Natural killer cell (primary cell): Measurements from ENCODE around the gene GALNT16. TPM values are rescaled to one million over a fixed set of nuclear protein-coding genes. Genes with fewer than 3 reads are reported as not detected.
"Not testable (repeated sequence)": the region's sequence is repeated elsewhere in the genome, so short reads cannot be mapped to it uniquely, and the experiment has no call there.

ENCODE experiments used
- ATAC-seq, 3 donors: fragments of 150-1000 bp in 2 of 3; fragments of 200-7000 bp in 1 of 3; cut with Tn5 transposase; 1 replicate in 1 of 3; 2 replicates in 2 of 3; pipeline ENCODE4 v1.10.0; 2021; ENCODE audit warnings: mild to moderate bottlenecking in 2 of 3, moderate library complexity in 2 of 3
- DNase-seq, 2 donors: peaks; one replicate each; pipeline versions ENCODE4 v3.0.0 to v3.0.0-alpha.2; 2013 to 2021; ENCODE audit warnings: mixed read lengths in 1 of 2
- H3K27ac ChIP-seq: one replicate; pipeline ENCODE4 v1.5.1; 2013; ENCODE audit warnings: mild to moderate bottlenecking, low read length
- H3K27me3 ChIP-seq: one replicate; pipeline ENCODE4 v1.6.1; 2013; ENCODE audit warnings: low read length; ENCODE audit not compliant: control insufficient read depth, insufficient read depth
- H3K36me3 ChIP-seq: one replicate; pipeline ENCODE4 v1.6.1; 2013; ENCODE audit warnings: low read length; ENCODE audit not compliant: control insufficient read depth, insufficient read depth
- H3K4me1 ChIP-seq: one replicate; pipeline ENCODE4 v1.6.1; 2013; ENCODE audit warnings: low read length; ENCODE audit not compliant: control insufficient read depth, insufficient read depth
- H3K4me3 ChIP-seq: one replicate; pipeline ENCODE4 v1.5.1; 2013; ENCODE audit warnings: low read length
- H3K9me3 ChIP-seq: one replicate; pipeline ENCODE4 v1.6.1; 2013; ENCODE audit warnings: low read length; ENCODE audit not compliant: control insufficient read depth, insufficient read depth
- H3K27ac Mint-ChIP-seq, 2 donors: one replicate each; pipeline ENCODE4 v1.8.0; 2022; ENCODE audit warnings: mild to moderate bottlenecking in 2 of 2, mixed read lengths in 2 of 2, moderate library complexity in 1 of 2
- H3K27me3 Mint-ChIP-seq, 2 donors: one replicate each; pipeline ENCODE4 v1.8.0; 2022; ENCODE audit warnings: low read depth in 2 of 2, mixed read lengths in 2 of 2
- H3K36me3 Mint-ChIP-seq: one replicate; pipeline ENCODE4 v1.8.0; 2022; ENCODE audit warnings: mixed read lengths
- H3K4me1 Mint-ChIP-seq, 2 donors: one replicate each; pipeline ENCODE4 v1.8.0; 2022; ENCODE audit warnings: mixed read lengths in 2 of 2
- H3K4me3 Mint-ChIP-seq: one replicate; pipeline ENCODE4 v1.8.0; 2022; ENCODE audit warnings: mild to moderate bottlenecking, moderate library complexity, mixed read lengths
- H3K9me3 Mint-ChIP-seq, 2 donors: one replicate each; pipeline ENCODE4 v1.8.0; 2022; ENCODE audit warnings: mixed read lengths in 2 of 2
- CTCF ChIP-seq: fragments of 200-600 bp; IDR thresholded peaks from one replicate; pipeline ENCODE4 v1.8.0; 2022; ENCODE audit warnings: antibody characterized with exemption
- WGBS: methylation state at CpG from one replicate; pipeline ENCODE4 v1.1.7; 2013; ENCODE audit warnings: missing lambda C conversion rate; ENCODE audit not compliant: insufficient coverage; 5-methylcytosine and 5-hydroxymethylcytosine counted together
- intact Hi-C: fragments of 100-400 bp; cut with micrococcal nuclease; formaldehyde crosslinking; loops from one replicate; pipeline ENCODE4 v1.14.2; 2022
- total RNA-seq, 4 donors: library from RNA; stranded (reverse); fragments of 120-200 nt in 1 of 4; gene quantifications; one replicate each; pipeline versions ENCODE4 v1.2.3 to v1.2.4, GENCODE V29; 2013 to 2022

The GALNT16 gene
- total RNA-seq, 3 donors from 2014 or later (not counting 1 experiment from before 2014, with no cell fraction given) = not detected

GRCh38 chr14:69387311-69387710, 127.4 kb downstream of the GALNT16 start:
- H3K9me3 Mint-ChIP-seq = no peaks in the 10 kb centered on the region

GRCh38 chr14:69391400-69391799, 131.4 kb downstream of the GALNT16 start:
- H3K4me3 Mint-ChIP-seq, ATAC-seq, H3K4me1 ChIP-seq, intact Hi-C loops, H3K9me3 ChIP-seq, H3K27ac Mint-ChIP-seq, H3K4me3 ChIP-seq, H3K27me3 Mint-ChIP-seq, H3K9me3 Mint-ChIP-seq, H3K27ac ChIP-seq, H3K27me3 ChIP-seq, DNase-seq: not testable (repeated sequence)
- peaks cover 63% of the 10 kb centered on the region for H3K36me3 ChIP-seq
- 97% methylated on average over 8 of the region's 8 CpGs for WGBS
- Mint-ChIP-seq H3K4me1 (peaks cover 55 to 57% of the 10 kb centered on the region in 2 donors), H3K36me3 (peaks cover 32% of the 10 kb centered on the region)

More at GRCh38 chr14:69387311-69387710, 127.4 kb downstream of the GALNT16 start:
- TF ChIP-seq CTCF = no peak
- H3K36me3 ChIP-seq = peaks cover 56% of the 10 kb centered on the region
- intact Hi-C loops = no loop called here
- no peaks in the 10 kb centered on the region for H3K27me3 Mint-ChIP-seq
- WGBS = 94% methylated on average over 3 of the region's 3 CpGs
- H3K4me1 ChIP-seq = no peaks in the 10 kb centered on the region
- H3K9me3 ChIP-seq = no peaks in the 10 kb centered on the region
- no peaks in the 10 kb centered on the region for H3K27me3 ChIP-seq
- H3K36me3 Mint-ChIP-seq = peaks cover 16% of the 10 kb centered on the region
- H3K27ac Mint-ChIP-seq = no peak overlapping the region
- H3K4me3 ChIP-seq = no peak overlapping the region
- H3K4me3 Mint-ChIP-seq = no peak overlapping the region
- no peak overlapping the region for H3K27ac ChIP-seq
- H3K4me1 Mint-ChIP-seq = peaks cover 52 to 57% of the 10 kb centered on the region in 2 donors
- ATAC-seq (no peak), DNase-seq (no peak)

GRCh38 chr14:69392481-69392880, 132.5 kb downstream of the GALNT16 start:
- peaks cover 5% of the 10 kb centered on the region for H3K4me1 ChIP-seq

GRCh38 chr14:69395929-69396328, 136.0 kb downstream of the GALNT16 start:
- ATAC-seq = no peak
- peaks cover 24% of the 10 kb centered on the region for H3K36me3 Mint-ChIP-seq
- Histone ChIP-seq H3K27me3 (no peaks in the 10 kb centered on the region), H3K27ac (no peak overlapping the region), H3K4me3 (no peak overlapping the region), H3K9me3 (no peaks in the 10 kb centered on the region), H3K4me1 (peaks cover 27% of the 10 kb centered on the region), H3K36me3 (peaks cover 45% of the 10 kb centered on the region)
- H3K27ac Mint-ChIP-seq = peak overlapping the region in 1 of 2 donors; percentile 100
- intact Hi-C loops = loop anchor here (5.0 kb wide), 2 partner anchors 244 to 1926 kb away; partner anchors contain the start of genes DCAF5 and SIPA1L1
- no peaks in the 10 kb centered on the region for H3K9me3 Mint-ChIP-seq
- DNase-seq = no peak
- TF ChIP-seq CTCF = no peak
- H3K4me3 Mint-ChIP-seq = no peak overlapping the region
- H3K27me3 Mint-ChIP-seq = no peaks in the 10 kb centered on the region
- WGBS = 88% methylated on average over 4 of the region's 4 CpGs
- H3K4me1 Mint-ChIP-seq = peaks cover 67 to 76% of the 10 kb centered on the region in 2 donors

More at GRCh38 chr14:69392481-69392880, 132.5 kb downstream of the GALNT16 start:
- ATAC-seq (no peak), DNase-seq (no peak)
- Histone ChIP-seq H3K27ac (no peak overlapping the region), H3K27me3 (no peaks in the 10 kb centered on the region), H3K9me3 (no peaks in the 10 kb centered on the region), H3K36me3 (peaks cover 57% of the 10 kb centered on the region), H3K4me3 (no peak overlapping the region)
- peaks cover 61% of the 10 kb centered on the region in 2 donors for H3K4me1 Mint-ChIP-seq
- intact Hi-C loops = no loop called here
- no peaks in the 10 kb centered on the region for H3K27me3 Mint-ChIP-seq
- no peak overlapping the region for H3K27ac Mint-ChIP-seq
- H3K36me3 Mint-ChIP-seq = peaks cover 32% of the 10 kb centered on the region
- H3K4me3 Mint-ChIP-seq = no peak overlapping the region
- WGBS = 75% methylated on average over 2 of the region's 3 CpGs
- no peaks in the 10 kb centered on the region for H3K9me3 Mint-ChIP-seq
- no peak for TF ChIP-seq CTCF
